Right atrium auricular region (tissue), 2 donors: ENCODE data around the gene SCGN. TPM values are rescaled to one million over a fixed set of nuclear protein-coding genes. Genes with fewer than 3 reads are reported as not detected.

ENCODE experiments used
- DNase-seq: peaks from one replicate; pipeline ENCODE4 v3.0.0-alpha.2; 2019; ENCODE audit warnings: low spot score
- H3K27ac ChIP-seq, 2 donors: fragments of 200-600 bp; sonication (generic); 1 replicate in 1 of 2; 2 replicates in 1 of 2; pipeline ENCODE4 v1.5.1; 2016 to 2019
- H3K27me3 ChIP-seq, 2 donors: fragments of 200-600 bp; sonication (generic); one replicate each; pipeline versions ENCODE4 v1.5.1 to v1.6.0; 2017 to 2019
- H3K36me3 ChIP-seq: fragments of 200-600 bp; sonication (generic); one replicate; pipeline ENCODE4 v1.5.1; 2016
- H3K4me1 ChIP-seq, 2 donors: fragments of 200-600 bp; sonication (generic); one replicate each; pipeline versions ENCODE4 v1.5.1 to v1.6.0; 2017 to 2019
- H3K4me3 ChIP-seq, 2 donors: fragments of 200-600 bp; sonication (generic); 1 replicate in 1 of 2; 2 replicates in 1 of 2; pipeline ENCODE4 v1.5.1; 2017 to 2019; ENCODE audit warnings: mild to moderate bottlenecking in 1 of 2, moderate library complexity in 1 of 2
- H3K9me3 ChIP-seq, 2 donors: fragments of 200-600 bp; sonication (generic); one replicate each; pipeline ENCODE4 v1.5.1; 2019
- CTCF ChIP-seq, 2 donors: fragments of 200-600 bp; sonication (generic); IDR thresholded peaks; one replicate each; pipeline ENCODE4 v1.5.1; 2019; ENCODE audit warnings: antibody characterized with exemption in 2 of 2
- total RNA-seq, 2 donors: library from RNA; depleted of rRNA; stranded (reverse); fragments of >200 nt; gene quantifications; one replicate each; pipeline ENCODE4 v1.1.0, GENCODE V29; 2016

The SCGN gene
- total RNA-seq, 2 donors from 2014 or later, result 14.1 to 19.7 TPM

GRCh38 chr6:25701807-25702206 is 49.8 kb downstream of the SCGN start:
- no peaks in the 10 kb centered on the region for H3K4me1 ChIP-seq
- no peak for DNase-seq
- no peaks in the 10 kb centered on the region for H3K27me3 ChIP-seq
- H3K4me3 ChIP-seq, result no peak overlapping the region
- no peaks in the 10 kb centered on the region for H3K36me3 ChIP-seq
- H3K27ac ChIP-seq, result no peak overlapping the region
- no peaks in the 10 kb centered on the region for H3K9me3 ChIP-seq
- no peak for TF ChIP-seq CTCF (IDR thresholded peaks at IDR 0.05)

GRCh38 chr6:25703005-25703404 is 51.0 kb downstream of the SCGN start:
- Histone ChIP-seq H3K36me3 (no peaks in the 10 kb centered on the region), H3K4me3 (no peak overlapping the region), H3K27me3 (no peaks in the 10 kb centered on the region), H3K27ac (no peak overlapping the region), H3K4me1 (no peaks in the 10 kb centered on the region), H3K9me3 (no peaks in the 10 kb centered on the region)
- TF ChIP-seq CTCF (IDR thresholded peaks at IDR 0.05), result no peak
- no peak for DNase-seq

GRCh38 chr6:25704001-25704400 is 52.0 kb downstream of the SCGN start:
- TF ChIP-seq CTCF (IDR thresholded peaks at IDR 0.05), result no peak
- no peaks in the 10 kb centered on the region for H3K27me3 ChIP-seq
- H3K36me3 ChIP-seq, result no peaks in the 10 kb centered on the region
- no peaks in the 10 kb centered on the region for H3K9me3 ChIP-seq
- H3K4me1 ChIP-seq, result no peaks in the 10 kb centered on the region
- DNase-seq, result no peak
- H3K4me3 ChIP-seq, result no peak overlapping the region
- no peak overlapping the region for H3K27ac ChIP-seq

GRCh38 chr6:25706314-25707014 is 54.4 kb downstream of the SCGN start:
- Histone ChIP-seq H3K4me1 (no peaks in the 10 kb centered on the region), H3K36me3 (no peaks in the 10 kb centered on the region), H3K27me3 (no peaks in the 10 kb centered on the region), H3K9me3 (no peaks in the 10 kb centered on the region), H3K4me3 (no peak overlapping the region), H3K27ac (no peak overlapping the region)
- TF ChIP-seq CTCF (IDR thresholded peaks at IDR 0.05), result no peak
- no peak for DNase-seq

- no peaks in the 10 kb centered on the region for H3K36me3 ChIP-seq
These were observed 57.7 kb downstream of the SCGN start for GRCh38 chr6:25709761-25710160.

More at GRCh38 chr6:25709761-25710160, 57.7 kb downstream of the SCGN start:
- Histone ChIP-seq H3K4me3 (no peak overlapping the region), H3K27me3 (no peaks in the 10 kb centered on the region), H3K9me3 (no peaks in the 10 kb centered on the region), H3K4me1 (no peaks in the 10 kb centered on the region), H3K27ac (no peak overlapping the region)
- TF ChIP-seq CTCF (IDR thresholded peaks at IDR 0.05), result no peak
- DNase-seq, result no peak
